HCT116 (cell line): ENCODE data around the gene EPHB4. TPM values are rescaled to one million over a fixed set of nuclear protein-coding genes. Genes with fewer than 3 reads are reported as not detected.

Source experiments
- ATAC-seq: fragments of 200-7000 bp; cut with Tn5 transposase; 2 replicates; pipeline ENCODE4 v1.9.1; 2020; ENCODE audit warnings: mild to moderate bottlenecking, moderate library complexity
- BruUV-seq: library from RNA; stranded (reverse); fragments of 400-500 nt; replicated peaks from 2 replicates; lab custom pipeline; 2021; lab: Mats Ljungman, UMichigan
- CTCF ChIA-PET: fragments of 300-600 bp; sonication (Branson Sonifier 250); formaldehyde crosslinking; loops from one replicate; lab custom pipeline; 2021; ENCODE audit warnings: antibody characterized with exemption; lab: Charles Lee
- POLR2A ChIA-PET: fragments of 300-600, 350-600 bp; sonication (Branson Sonifier 250); formaldehyde crosslinking; loops from one replicate; lab custom pipeline; 2021; ENCODE audit warnings: antibody characterized with exemption; lab: Charles Lee
- RAD21 ChIA-PET, 2 experiments: fragments of 300-600 bp; sonication (Branson Sonifier 250); formaldehyde crosslinking; loops; one replicate each; lab custom pipeline; 2023; ENCODE audit warnings: low total read pairs in 2 of 2; ENCODE audit not compliant: uncharacterized antibody in 2 of 2, unreplicated experiment in 2 of 2, low non-redundant PET in 1 of 2; lab: Charles Lee
- DNase-seq: peaks from one replicate; pipeline ENCODE4 v3.0.0-alpha.2; 2010; ENCODE audit warnings: low read depth, low spot score
- H2AFZ ChIP-seq: fragments of 200-600 bp; shearing (Covaris generic), sonication (generic); 2 replicates; pipeline ENCODE4 v1.6.1; 2017; ENCODE audit warnings: low read depth, mixed run types, mixed read lengths, antibody characterized with exemption, low read length; ENCODE audit not compliant: poor library complexity, severe bottlenecking
- H3K27ac ChIP-seq: 2 replicates; pipeline ENCODE4 v1.5.1; 2012; ENCODE audit warnings: low read depth, low read length
- H3K27me3 ChIP-seq: fragments of 200-600 bp; sonication (generic); 2 replicates; pipeline ENCODE4 v1.6.1; 2016; ENCODE audit warnings: mixed run types, low read length, mixed read lengths; ENCODE audit not compliant: insufficient read depth
- H3K36me3 ChIP-seq, 2 experiments: fragments of 200-500 bp in 1 of 2; fragments of 200-600 bp in 1 of 2; sonication (Bioruptor generic) in 1 of 2; sonication (generic) in 1 of 2; 2 replicates each; pipeline versions ENCODE4 v1.5.1 to v1.6.1; 2014 to 2016; ENCODE audit warnings: low read length in 2 of 2, inconsistent platforms in 1 of 2, mixed read lengths in 1 of 2, mixed run types in 1 of 2; ENCODE audit not compliant: insufficient read depth in 2 of 2, control insufficient read depth in 1 of 2
- H3K4me1 ChIP-seq, 2 experiments: fragments of 200-600 bp in 1 of 2; sonication (generic) in 1 of 2; 2 replicates each; pipeline versions ENCODE4 v1.5.1 to v1.6.1; 2012 to 2017; ENCODE audit warnings: low read length in 2 of 2, inconsistent platforms in 1 of 2, mild to moderate bottlenecking in 1 of 2, mixed read lengths in 1 of 2, mixed run types in 1 of 2, moderate library complexity in 1 of 2; ENCODE audit not compliant: insufficient read depth in 2 of 2, control insufficient read depth in 1 of 2
- H3K4me2 ChIP-seq: fragments of 200-600 bp; sonication (generic); 2 replicates; pipeline ENCODE4 v1.6.1; 2017; ENCODE audit warnings: mixed run types, low read length, mixed read lengths
- H3K4me3 ChIP-seq, 2 experiments: fragments of 200-600 bp in 1 of 2; sonication (generic) in 1 of 2; replicated peaks in 1 of 2; 2 replicates each; pipeline ENCODE4 v1.5.1; 2011 to 2016; ENCODE audit warnings: low read length in 2 of 2, control low read depth in 1 of 2, low read depth in 1 of 2, mild to moderate bottlenecking in 1 of 2, mixed read lengths in 1 of 2, mixed run types in 1 of 2
- H3K79me2 ChIP-seq: fragments of 200-600 bp; sonication (generic); 2 replicates; pipeline ENCODE4 v1.6.1; 2017; ENCODE audit warnings: mild to moderate bottlenecking, mixed run types, low read length, moderate library complexity, mixed read lengths; ENCODE audit not compliant: insufficient read depth
- H3K9ac ChIP-seq: fragments of 200-600 bp; sonication (generic); 2 replicates; pipeline ENCODE4 v1.6.1; 2016; ENCODE audit warnings: low read length, mixed read lengths
- H3K9me2 ChIP-seq: fragments of 200-600 bp; sonication (generic), shearing (Covaris generic); 2 replicates; pipeline ENCODE4 v1.6.1; 2017; ENCODE audit warnings: mixed run types, mild to moderate bottlenecking, moderate library complexity; ENCODE audit not compliant: insufficient read depth
- H3K9me3 ChIP-seq, 2 experiments: fragments of 200-500 bp in 1 of 2; fragments of 200-600 bp in 1 of 2; sonication (Bioruptor generic) in 1 of 2; sonication (generic) in 1 of 2; 2 replicates each; pipeline ENCODE4 v1.6.1; 2014 to 2017; ENCODE audit warnings: low read length in 2 of 2, mixed read lengths in 2 of 2, inconsistent platforms in 1 of 2, low read depth in 1 of 2, mild to moderate bottlenecking in 1 of 2, mixed run types in 1 of 2, moderate library complexity in 1 of 2; ENCODE audit not compliant: control insufficient read depth in 1 of 2, insufficient read depth in 1 of 2
- H4K20me1 ChIP-seq: fragments of 200-600 bp; sonication (generic), shearing (Covaris generic); 2 replicates; pipeline ENCODE4 v1.6.1; 2017; ENCODE audit warnings: mixed run types, mild to moderate bottlenecking, moderate library complexity; ENCODE audit not compliant: insufficient read depth
- CBX3 ChIP-seq: IDR thresholded peaks from 2 replicates; pipeline ENCODE4 v1.6.1; 2012; ENCODE audit warnings: low read depth
- CEBPB ChIP-seq: IDR thresholded peaks from 2 replicates; pipeline ENCODE4 v1.6.1; 2012; ENCODE audit warnings: low read depth
- EGR1 ChIP-seq: IDR thresholded peaks from 2 replicates; pipeline ENCODE4 v1.6.1; 2012; ENCODE audit warnings: low read depth
- EZH2phosphoT487 ChIP-seq: fragments of 200-600 bp; IDR thresholded peaks from 2 replicates; pipeline ENCODE4 v1.6.1; 2018; ENCODE audit warnings: antibody characterized with exemption, borderline replicate concordance
- FOSL1 ChIP-seq: IDR thresholded peaks from 2 replicates; pipeline ENCODE4 v1.6.1; 2012; ENCODE audit warnings: low read depth
- POLR2A ChIP-seq: IDR thresholded peaks from 2 replicates; pipeline ENCODE4 v1.7.0; 2011; ENCODE audit warnings: borderline replicate concordance; ENCODE audit not compliant: insufficient read depth, insufficient read length; ENCODE audit errors: extremely low read depth
- POLR2AphosphoS5 ChIP-seq: IDR thresholded peaks from 2 replicates; pipeline ENCODE4 v1.6.1; 2011; ENCODE audit warnings: mild to moderate bottlenecking, low read depth, low read length, moderate library complexity
- SRF ChIP-seq: IDR thresholded peaks from 2 replicates; pipeline ENCODE4 v1.6.1; 2012; ENCODE audit warnings: low read depth
- YY1 ChIP-seq: IDR thresholded peaks from 2 replicates; pipeline ENCODE4 v1.6.1; 2011; ENCODE audit warnings: low read length, low read depth, moderate library complexity, mild to moderate bottlenecking; ENCODE audit not compliant: insufficient replicate concordance; ENCODE audit errors: extremely low read depth
- ZFX ChIP-seq: fragments of 450-650 bp; IDR thresholded peaks from 2 replicates; pipeline ENCODE4 v1.6.1; 2017
- ZNF274 ChIP-seq: fragments of 200-500 bp; sonication (Bioruptor generic); IDR thresholded peaks from 2 replicates; pipeline ENCODE4 v1.6.1; 2014; ENCODE audit warnings: mild to moderate bottlenecking, low read depth, low read length, inconsistent platforms
- intact Hi-C: fragments of 100-400 bp; cut with micrococcal nuclease; formaldehyde crosslinking; loops from 2 replicates; pipeline ENCODE4 v1.10.0; 2022
- total RNA-seq: library from RNA; stranded (reverse); gene quantifications from one replicate; pipeline ENCODE4 v1.2.1, GENCODE V29; 2021; ENCODE audit not compliant: unreplicated experiment
- TF ChIP-seq, protein P1 (sequence below): IDR thresholded peaks from 2 replicates; pipeline ENCODE4 v1.6.1; 2012; ENCODE audit warnings: low read depth
- TF ChIP-seq, protein P2 (sequence below): IDR thresholded peaks from 2 replicates; pipeline ENCODE4 v1.6.1; 2012

The EPHB4 gene
- total RNA-seq, 1 experiment from 2014 or later: 61.1 TPM

DNA sequence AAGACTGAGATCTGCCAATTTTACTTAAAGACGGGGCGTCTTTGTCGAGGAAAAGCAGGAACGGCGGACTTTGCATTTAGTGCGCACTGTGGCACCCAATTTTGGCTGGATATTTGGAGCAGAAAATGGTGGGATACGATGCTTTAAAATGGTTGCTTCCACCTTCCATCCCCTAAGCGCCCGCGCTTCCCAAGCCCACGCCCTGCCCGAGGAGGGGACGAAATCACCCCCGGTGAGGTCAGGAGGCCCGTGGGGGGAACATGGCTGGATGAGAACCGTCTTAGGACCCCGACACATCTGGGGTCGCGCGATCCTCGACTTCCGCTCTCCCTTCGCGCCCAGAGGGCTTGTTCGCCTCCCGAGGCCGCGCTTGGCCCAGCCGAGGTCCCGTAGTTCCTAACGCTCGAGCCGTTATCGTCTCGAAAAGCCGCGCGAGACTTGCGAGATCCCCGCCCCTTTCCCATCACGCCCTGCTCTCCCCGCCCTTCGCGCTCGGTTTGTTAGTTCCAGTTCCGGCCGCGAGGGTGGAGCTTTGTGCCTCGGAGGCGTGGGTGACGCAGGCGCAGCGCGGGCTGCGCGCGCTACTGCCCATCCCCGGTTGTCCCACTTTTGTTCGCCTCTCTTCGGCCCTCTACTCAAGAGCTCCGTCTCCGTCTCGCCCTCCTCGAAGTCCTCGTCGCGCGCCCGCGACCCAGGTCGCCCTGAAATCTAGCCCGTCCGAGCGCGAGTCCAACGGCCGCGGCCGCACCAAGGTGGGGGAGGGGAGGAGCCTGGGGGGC is 47.4 kb upstream of the EPHB4 start, which contains the start of gene SRRT (continued):
- TF ChIP-seq EZH2phosphoT487 (no peak), FOSL1 (no peak), ZNF274 (no peak), POLR2A (peak; percentile 79), CEBPB (no peak), CBX3 (no peak)

DNA sequence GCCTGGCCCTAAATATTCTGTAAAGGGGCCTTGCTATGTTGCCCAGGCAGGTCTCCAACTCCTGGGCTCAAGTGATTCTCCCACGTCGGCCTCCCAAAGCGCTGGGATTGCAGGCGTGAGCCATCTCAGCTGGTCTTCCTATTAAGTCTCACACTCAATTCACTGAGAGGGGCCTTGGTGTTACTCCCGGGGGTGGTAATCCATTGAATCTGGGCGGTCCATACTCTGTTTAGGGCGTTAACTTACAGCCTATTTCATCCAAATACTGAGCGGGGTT is 46.9 kb upstream of the EPHB4 start:
- POLR2A ChIA-PET: interaction anchor here (2.4 kb wide), 1 partner anchor 15 kb away, joined by 31 read pairs; the partner anchor contains the start of gene UFSP1
- no peak overlapping the region for H2AFZ ChIP-seq
- TF ChIP-seq, protein P1, sequence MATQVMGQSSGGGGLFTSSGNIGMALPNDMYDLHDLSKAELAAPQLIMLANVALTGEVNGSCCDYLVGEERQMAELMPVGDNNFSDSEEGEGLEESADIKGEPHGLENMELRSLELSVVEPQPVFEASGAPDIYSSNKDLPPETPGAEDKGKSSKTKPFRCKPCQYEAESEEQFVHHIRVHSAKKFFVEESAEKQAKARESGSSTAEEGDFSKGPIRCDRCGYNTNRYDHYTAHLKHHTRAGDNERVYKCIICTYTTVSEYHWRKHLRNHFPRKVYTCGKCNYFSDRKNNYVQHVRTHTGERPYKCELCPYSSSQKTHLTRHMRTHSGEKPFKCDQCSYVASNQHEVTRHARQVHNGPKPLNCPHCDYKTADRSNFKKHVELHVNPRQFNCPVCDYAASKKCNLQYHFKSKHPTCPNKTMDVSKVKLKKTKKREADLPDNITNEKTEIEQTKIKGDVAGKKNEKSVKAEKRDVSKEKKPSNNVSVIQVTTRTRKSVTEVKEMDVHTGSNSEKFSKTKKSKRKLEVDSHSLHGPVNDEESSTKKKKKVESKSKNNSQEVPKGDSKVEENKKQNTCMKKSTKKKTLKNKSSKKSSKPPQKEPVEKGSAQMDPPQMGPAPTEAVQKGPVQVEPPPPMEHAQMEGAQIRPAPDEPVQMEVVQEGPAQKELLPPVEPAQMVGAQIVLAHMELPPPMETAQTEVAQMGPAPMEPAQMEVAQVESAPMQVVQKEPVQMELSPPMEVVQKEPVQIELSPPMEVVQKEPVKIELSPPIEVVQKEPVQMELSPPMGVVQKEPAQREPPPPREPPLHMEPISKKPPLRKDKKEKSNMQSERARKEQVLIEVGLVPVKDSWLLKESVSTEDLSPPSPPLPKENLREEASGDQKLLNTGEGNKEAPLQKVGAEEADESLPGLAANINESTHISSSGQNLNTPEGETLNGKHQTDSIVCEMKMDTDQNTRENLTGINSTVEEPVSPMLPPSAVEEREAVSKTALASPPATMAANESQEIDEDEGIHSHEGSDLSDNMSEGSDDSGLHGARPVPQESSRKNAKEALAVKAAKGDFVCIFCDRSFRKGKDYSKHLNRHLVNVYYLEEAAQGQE: no peak
- no peak for TF ChIP-seq CBX3
- no peak for TF ChIP-seq FOSL1
- no peak for TF ChIP-seq POLR2AphosphoS5
- TF ChIP-seq YY1: no peak
- TF ChIP-seq, protein P2, sequence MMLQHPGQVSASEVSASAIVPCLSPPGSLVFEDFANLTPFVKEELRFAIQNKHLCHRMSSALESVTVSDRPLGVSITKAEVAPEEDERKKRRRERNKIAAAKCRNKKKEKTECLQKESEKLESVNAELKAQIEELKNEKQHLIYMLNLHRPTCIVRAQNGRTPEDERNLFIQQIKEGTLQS: no peak
- no peak for TF ChIP-seq SRF
- TF ChIP-seq EGR1: no peak
- no peak for TF ChIP-seq ZFX

More for the DNA sequence above, 46.9 kb upstream of the EPHB4 start:
- Histone ChIP-seq H3K4me2 (peak overlapping the region; percentile 92), H3K27me3 (no peaks in the 10 kb centered on the region), H3K9me2 (no peaks in the 10 kb centered on the region), H3K9ac (peak overlapping the region; percentile 97), H3K27ac (peak overlapping the region; percentile 84), H3K4me3 (peak overlapping the region; percentile 97 to 98), H3K4me1 (peaks cover 12 to 24% of the 10 kb centered on the region in 2 experiments), H3K9me3 (no peaks in the 10 kb centered on the region), H4K20me1 (peaks cover 13% of the 10 kb centered on the region; the same call in 1 of the 2 replicates), H3K36me3 (peaks cover 22 to 51% of the 10 kb centered on the region in 2 experiments), H3K79me2 (peaks cover 71% of the 10 kb centered on the region)
- BruUV-seq: no TSS peak
- ChIA-PET CTCF (no interaction called here), RAD21 (no interaction called here)
- no peak for DNase-seq
- intact Hi-C loops: no loop called here
- ATAC-seq: peak; percentile 35
